SK-N-SH treated with all-trans-retinoic acid at 6 μM for 48 hours (cell line): Measurements from ENCODE around the gene TMEM203.

Source experiments
- ATAC-seq: fragments of 200-7000 bp; cut with Tn5 transposase; 3 replicates; pipeline ENCODE4 v1.9.1; 2020; ENCODE audit warnings: mild to moderate bottlenecking, moderate library complexity
- ARNTL ChIP-seq: fragments of 450-650 bp; formaldehyde crosslinking; IDR thresholded peaks from 2 replicates; pipeline ENCODE4 v1.5.0; 2020; ENCODE audit warnings: low read depth, mild to moderate bottlenecking, moderate library complexity, borderline replicate concordance
- CREB5 ChIP-seq: fragments of 250-450 bp; sonication (Bioruptor Pico); IDR thresholded peaks from 2 replicates; pipeline ENCODE4 v1.5.1; 2020; ENCODE audit warnings: low read depth, mild to moderate bottlenecking, moderate library complexity
- CSDC2 ChIP-seq: fragments of 250-450 bp; sonication (Bioruptor Pico); IDR thresholded peaks from 2 replicates; pipeline ENCODE4 v1.5.0; 2020; ENCODE audit warnings: mild to moderate bottlenecking, moderate library complexity
- CSRNP3 ChIP-seq: fragments of 250-450 bp; sonication (Bioruptor Pico); IDR thresholded peaks from 2 replicates; pipeline ENCODE4 v1.5.1; 2021; ENCODE audit warnings: mild to moderate bottlenecking, moderate library complexity
- ESRRG ChIP-seq: fragments of 250-450 bp; sonication (Bioruptor Pico); IDR thresholded peaks from 2 replicates; pipeline ENCODE4 v1.6.1; 2021; ENCODE audit warnings: mild to moderate bottlenecking
- GLIS3 ChIP-seq: fragments of 250-450 bp; sonication (Bioruptor Pico); IDR thresholded peaks from 2 replicates; pipeline ENCODE4 v1.5.0; 2020; ENCODE audit warnings: mild to moderate bottlenecking, moderate library complexity
- ISL1 ChIP-seq: fragments of 250-450 bp; sonication (Bioruptor Pico); IDR thresholded peaks from 2 replicates; pipeline ENCODE4 v2.1.2; 2022; ENCODE audit warnings: mild to moderate bottlenecking, moderate library complexity
- OSR1 ChIP-seq: fragments of 250-450 bp; sonication (Bioruptor Pico); IDR thresholded peaks from 2 replicates; pipeline ENCODE4 v1.8.0; 2022; ENCODE audit warnings: moderate library complexity, mild to moderate bottlenecking, inconsistent platforms
- PATZ1 ChIP-seq: fragments of 250-450 bp; sonication (Bioruptor Pico); IDR thresholded peaks from 2 replicates; pipeline ENCODE4 v1.8.0; 2020; ENCODE audit warnings: mild to moderate bottlenecking, moderate library complexity, borderline replicate concordance
- PPARA ChIP-seq: fragments of 250-450 bp; sonication (Bioruptor Pico); IDR thresholded peaks from 2 replicates; pipeline ENCODE4 v1.5.0; 2020; ENCODE audit warnings: mild to moderate bottlenecking, borderline replicate concordance
- SNAI2 ChIP-seq: fragments of 250-450 bp; sonication (Bioruptor Pico); IDR thresholded peaks from 2 replicates; pipeline ENCODE4 v1.5.0; 2020; ENCODE audit warnings: mild to moderate bottlenecking, moderate library complexity
- TCF4 ChIP-seq: fragments of 250-450 bp; sonication (Bioruptor Pico); IDR thresholded peaks from 2 replicates; pipeline ENCODE4 v1.8.0; 2021; ENCODE audit warnings: mild to moderate bottlenecking, moderate library complexity, borderline replicate concordance
- TOX ChIP-seq: fragments of 250-450 bp; sonication (Bioruptor Pico); IDR thresholded peaks from 2 replicates; pipeline ENCODE4 v1.8.0; 2021; ENCODE audit warnings: mild to moderate bottlenecking, moderate library complexity, borderline replicate concordance
- ZC3H10 ChIP-seq: fragments of 250-450 bp; sonication (Bioruptor Pico); IDR thresholded peaks from 2 replicates; pipeline ENCODE4 v1.5.1; 2021; ENCODE audit warnings: mild to moderate bottlenecking, moderate library complexity
- ZFP3 ChIP-seq: fragments of 250-450 bp; sonication (Bioruptor Pico); IDR thresholded peaks from 2 replicates; pipeline ENCODE4 v1.5.0; 2020; ENCODE audit warnings: mild to moderate bottlenecking, moderate library complexity
- ZFP30 ChIP-seq: fragments of 450-650 bp; formaldehyde crosslinking; IDR thresholded peaks from 2 replicates; pipeline ENCODE4 v1.5.0; 2022; ENCODE audit warnings: mild to moderate bottlenecking, moderate library complexity
- ZNF565 ChIP-seq: fragments of 450-650 bp; formaldehyde crosslinking; conservative IDR thresholded peaks from 2 replicates; pipeline ENCODE4 v1.5.0; 2020; ENCODE audit warnings: low read depth, mild to moderate bottlenecking, moderate library complexity
- ZNF70 ChIP-seq: fragments of 450-650 bp; formaldehyde crosslinking; IDR thresholded peaks from 2 replicates; pipeline ENCODE4 v1.5.0; 2020; ENCODE audit warnings: mild to moderate bottlenecking, moderate library complexity
- ZNF8 ChIP-seq: fragments of 450-650 bp; formaldehyde crosslinking; IDR thresholded peaks from 2 replicates; pipeline ENCODE4 v1.5.0; 2020; ENCODE audit warnings: mild to moderate bottlenecking, moderate library complexity

Gene TMEM203

GRCh38 chr9:137165250-137165836, 40.1 kb downstream of the TMEM203 start (continued):
- no peak for TF ChIP-seq ZFP30
- no peak for TF ChIP-seq ARNTL (CRISPR knock-in tag)
- no peak for TF ChIP-seq CSRNP3 (CRISPR knock-in tag)
- no peak for TF ChIP-seq TCF4 (CRISPR knock-in tag)
- no peak for TF ChIP-seq ESRRG (CRISPR knock-in tag)
- TF ChIP-seq ZNF565: no peak
- TF ChIP-seq GLIS3: no peak
- no peak for TF ChIP-seq ZFP3 (CRISPR knock-in tag)
- TF ChIP-seq ZNF70 (CRISPR knock-in tag): no peak

GRCh38 chr9:137164370-137165249, 40.8 kb downstream of the TMEM203 start:
- no peak for ATAC-seq
- TF ChIP-seq CSRNP3 (CRISPR knock-in tag): no peak
- no peak for TF ChIP-seq ZNF8 (CRISPR knock-in tag)
- no peak for TF ChIP-seq ZC3H10 (CRISPR knock-in tag)
- TF ChIP-seq ZNF70 (CRISPR knock-in tag): no peak
- no peak for TF ChIP-seq ZFP3 (CRISPR knock-in tag)
- no peak for TF ChIP-seq CREB5
- TF ChIP-seq PPARA: no peak
- TF ChIP-seq TOX (CRISPR knock-in tag): no peak
- no peak for TF ChIP-seq GLIS3
- no peak for TF ChIP-seq SNAI2 (CRISPR knock-in tag)
- no peak for TF ChIP-seq ESRRG (CRISPR knock-in tag)

- ATAC-seq: no peak
- no peak for TF ChIP-seq CSDC2 (CRISPR knock-in tag)
- TF ChIP-seq ARNTL (CRISPR knock-in tag): no peak
Measured at GRCh38 chr9:137163805-137164204, 41.6 kb downstream of the TMEM203 start.

GRCh38 chr9:137163365-137163715, 42.1 kb downstream of the TMEM203 start:
- ATAC-seq: no peak
- TF ChIP-seq TCF4 (CRISPR knock-in tag) (no peak), TOX (CRISPR knock-in tag) (no peak), ZNF565 (no peak), ESRRG (CRISPR knock-in tag) (no peak), ZNF8 (CRISPR knock-in tag) (no peak), PATZ1 (CRISPR knock-in tag) (no peak), OSR1 (CRISPR knock-in tag) (no peak), PPARA (no peak), ISL1 (no peak)
- TF ChIP-seq, all 23 proteins: peak for 0
